GM12878 (cell line): ENCODE measurements around the gene TSPAN7. TPM values are rescaled to one million over a fixed set of nuclear protein-coding genes. Genes with fewer than 3 reads are reported as not detected.

Experiments used
- ATAC-seq: fragments of 200-7000 bp; cut with Tn5 transposase; 3 replicates; pipeline ENCODE4 v1.9.1; 2020; ENCODE audit warnings: mild to moderate bottlenecking, moderate library complexity
- BruUV-seq: library from RNA; stranded (reverse); fragments of 400-500 nt; replicated peaks from 2 replicates; lab custom pipeline; 2021; lab: Mats Ljungman, UMichigan
- CTCF ChIA-PET: fragments of 300-600 bp; sonication (Branson Sonifier 250); formaldehyde crosslinking; extraction: SDS; loops from one replicate; lab custom pipeline; 2021; ENCODE audit warnings: inconsistent platforms; lab: Yijun Ruan, JAX
- POLR2A ChIA-PET: fragments of 350-600 bp; formaldehyde crosslinking; extraction: SDS; loops from one replicate; lab custom pipeline; 2021; ENCODE audit warnings: inconsistent platforms; lab: Charles Lee
- RAD21 ChIA-PET: fragments of 300-600 bp; sonication (Branson Sonifier 250); formaldehyde crosslinking; loops from one replicate; lab custom pipeline; 2023; ENCODE audit warnings: antibody characterized with exemption; ENCODE audit not compliant: unreplicated experiment; lab: Charles Lee
- SMC1A ChIA-PET: fragments of 300-600 bp; sonication (Branson Sonifier 250); formaldehyde crosslinking; loops from one replicate; lab custom pipeline; 2023; ENCODE audit not compliant: unreplicated experiment, uncharacterized antibody; lab: Charles Lee
- DNase-seq: peaks from one replicate; pipeline ENCODE4 v3.0.0-alpha.2; 2011; ENCODE audit warnings: low read depth, low spot score
- FAIRE-seq: peaks from 3 replicates; lab custom pipeline; 2011; peaks lifted over from hg19 to GRCh38; lab: Jason Lieb, UNC
- H2AFZ ChIP-seq: 2 replicates; pipeline ENCODE4 v1.6.0; 2011; ENCODE audit warnings: low read depth, low read length, control low read depth; ENCODE audit not compliant: control insufficient read depth
- H3K27ac ChIP-seq: 2 replicates; pipeline ENCODE4 v1.5.1; 2011; ENCODE audit warnings: control low read depth; ENCODE audit not compliant: control insufficient read depth, insufficient read depth
- H3K27me3 ChIP-seq, 2 experiments: replicated peaks in 1 of 2; 2 replicates each; pipeline versions ENCODE4 v1.6.0 to v1.6.1; 2011; ENCODE audit warnings: low read length in 1 of 2; ENCODE audit not compliant: control insufficient read depth in 2 of 2, insufficient read depth in 2 of 2
- H3K36me3 ChIP-seq, 2 experiments: 2 replicates each; pipeline ENCODE4 v1.5.1; 2011; ENCODE audit warnings: low read length in 1 of 2; ENCODE audit not compliant: control insufficient read depth in 2 of 2, insufficient read depth in 2 of 2
- H3K4me1 ChIP-seq: 2 replicates; pipeline ENCODE4 v1.6.1; 2011; ENCODE audit warnings: mild to moderate bottlenecking, low read length, moderate library complexity, mixed read lengths; ENCODE audit not compliant: control insufficient read depth, insufficient read depth
- H3K4me2 ChIP-seq: 2 replicates; pipeline ENCODE4 v1.6.0; 2011; ENCODE audit warnings: control low read depth; ENCODE audit not compliant: control insufficient read depth, insufficient read depth
- H3K4me3 ChIP-seq: fragments of 200-600 bp; sonication (generic); 2 replicates; pipeline ENCODE4 v1.5.1; 2016
- H3K79me2 ChIP-seq: 2 replicates; pipeline ENCODE4 v1.6.0; 2011; ENCODE audit warnings: low read length; ENCODE audit not compliant: control insufficient read depth, insufficient read depth
- H3K9ac ChIP-seq: 2 replicates; pipeline ENCODE4 v1.8.0; 2011; ENCODE audit warnings: low read length, control low read depth, mixed read lengths; ENCODE audit not compliant: control insufficient read depth, insufficient read depth
- H3K9me3 ChIP-seq: replicated peaks from 3 replicates; pipeline ENCODE4 v1.5.1; 2011; ENCODE audit warnings: mild to moderate bottlenecking, low read length; ENCODE audit not compliant: control insufficient read depth, insufficient read depth
- H4K20me1 ChIP-seq: 2 replicates; pipeline ENCODE4 v1.6.0; 2011; ENCODE audit not compliant: control insufficient read depth, insufficient read depth
- BCL3 ChIP-seq: IDR thresholded peaks from 2 replicates; pipeline ENCODE4 v1.6.1; 2011; ENCODE audit warnings: borderline replicate concordance, low read depth, mild to moderate bottlenecking, moderate library complexity, low read length; ENCODE audit not compliant: insufficient read depth, poor library complexity, severe bottlenecking
- CHD4 ChIP-seq: fragments of 200-600 bp; sonication (generic); IDR thresholded peaks from 2 replicates; pipeline ENCODE4 v1.6.1; 2016; ENCODE audit warnings: mild to moderate bottlenecking
- DPF2 ChIP-seq: fragments of 450-650 bp; IDR thresholded peaks from 2 replicates; pipeline ENCODE4 v1.6.1; 2017; ENCODE audit warnings: mild to moderate bottlenecking
- E2F4 ChIP-seq: IDR thresholded peaks from 2 replicates; pipeline ENCODE4 v1.6.1; 2012; ENCODE audit warnings: low read depth, low read length, improper control_type of control experiment
- EZH2 ChIP-seq: IDR thresholded peaks from 2 replicates; pipeline ENCODE4 v1.6.1; 2012; ENCODE audit warnings: low read depth, mild to moderate bottlenecking, control low read depth, inconsistent platforms, low read length, borderline replicate concordance; ENCODE audit not compliant: control insufficient read depth
- HCFC1 ChIP-seq: fragments of 150-350 bp; IDR thresholded peaks from 2 replicates; pipeline ENCODE4 v1.6.1; 2014; ENCODE audit warnings: low read length
- IRF4 ChIP-seq: IDR thresholded peaks from 2 replicates; pipeline ENCODE4 v1.6.1; 2011; ENCODE audit warnings: low read depth, low read length
- LARP7 ChIP-seq: fragments of 450-650 bp; IDR thresholded peaks from 2 replicates; pipeline ENCODE4 v1.6.1; 2017; ENCODE audit warnings: mild to moderate bottlenecking
- NRF1 ChIP-seq: conservative IDR thresholded peaks from 2 replicates; pipeline ENCODE4 v1.6.1; 2011; ENCODE audit warnings: mild to moderate bottlenecking, low read depth, low read length, improper control_type of control experiment
- POLR2AphosphoS2 ChIP-seq: IDR thresholded peaks from 2 replicates; pipeline ENCODE4 v1.6.1; 2011; ENCODE audit warnings: low read depth, mild to moderate bottlenecking, low read length, improper control_type of control experiment, moderate library complexity
- SMAD5 ChIP-seq: IDR thresholded peaks from 2 replicates; pipeline ENCODE4 v1.6.1; 2016; ENCODE audit warnings: antibody characterized with exemption, low read depth
- STAT1 ChIP-seq: fragments of 450-650 bp; conservative IDR thresholded peaks from 2 replicates; pipeline ENCODE4 v1.6.1; 2014; ENCODE audit warnings: antibody characterized with exemption, mild to moderate bottlenecking
- ZBED1 ChIP-seq: IDR thresholded peaks from 2 replicates; pipeline ENCODE4 v1.6.1; 2016; ENCODE audit warnings: borderline replicate concordance
- ZBTB33 ChIP-seq: fragments of 450-650 bp; IDR thresholded peaks from 2 replicates; pipeline ENCODE4 v1.6.1; 2017; ENCODE audit warnings: mild to moderate bottlenecking
- ZNF217 ChIP-seq: fragments of 450-650 bp; IDR thresholded peaks from 2 replicates; pipeline ENCODE4 v1.6.1; 2017; ENCODE audit warnings: antibody characterized with exemption, mild to moderate bottlenecking
- ZNF622 ChIP-seq: fragments of 450-650 bp; IDR thresholded peaks from 2 replicates; pipeline ENCODE4 v1.6.1; 2017; ENCODE audit warnings: mild to moderate bottlenecking, inconsistent platforms
- ZSCAN29 ChIP-seq: fragments of 450-650 bp; IDR thresholded peaks from 2 replicates; pipeline ENCODE4 v1.6.1; 2017; ENCODE audit warnings: mild to moderate bottlenecking, moderate library complexity
- WGBS: methylation state at CpG from one replicate; pipeline ENCODE4 v1.1.6; 2016; ENCODE audit warnings: low lambda C conversion rate; ENCODE audit not compliant: insufficient replicate concordance, insufficient coverage; ENCODE audit errors: missing lambda C conversion rate; 5-methylcytosine and 5-hydroxymethylcytosine counted together
- in situ Hi-C: fragments of 300-500 bp; cut with MboI; formaldehyde crosslinking; loops from 9 replicates; pipeline ENCODE4 v1.14.3; 2018; ENCODE audit warnings: mixed read lengths
- intact Hi-C: fragments of 100-400 bp; cut with micrococcal nuclease; formaldehyde crosslinking; loops from one replicate; pipeline ENCODE4 v1.14.2; 2022; ENCODE audit not compliant: unreplicated experiment
- polyA plus RNA-seq, 11 experiments: library from polyadenylated mRNA; depleted of rRNA in 4 of 11; unstranded in 6 of 11; stranded (reverse) in 5 of 11; fragments of >200 nt; fragmentation: Nextera tagmentation in 4 of 11; fragmentation: Illumina TruSeq in 1 of 11; extraction: Ambion mirVana in 4 of 11; extraction: Trizol in 1 of 11; gene quantifications; 1 replicate in 1 of 11; 2 replicates in 10 of 11; pipeline versions ENCODE4 v1.2.1 to v1.2.3, GENCODE V29; 2011 to 2016; ENCODE audit warnings: inconsistent platforms in 2 of 11, missing spikeins in 2 of 11, low read depth in 1 of 11
- total RNA-seq, 4 experiments: library from RNA; depleted of rRNA in 3 of 4; stranded (reverse); fragments of >200 nt in 3 of 4; fragmentation: Illumina TruSeq in 1 of 4; extraction: Trizol in 1 of 4; gene quantifications; 2 replicates each; pipeline versions ENCODE4 v1.2.1 to v1.2.3, GENCODE V29; 2013 to 2021

TSPAN7 gene
- total and polyA plus RNA-seq, 10 of the 15 experiments (the other 5 are each of a cell fraction or from before 2014, with no cell fraction given): 0.04 to 0.77 (median 0.14) TPM; not detected in 4

- H3K27me3 ChIP-seq: no peaks in the 10 kb centered on the region
- BruUV-seq: no TSS peak
- WGBS: 14% methylated on average over 3 of the region's 3 CpGs
- H3K9me3 ChIP-seq: no peaks in the 10 kb centered on the region
- DNase-seq (no peak), ATAC-seq (no peak), FAIRE-seq (no peak)
- ChIA-PET CTCF (interaction anchor here (0.9 kb wide), 1 partner anchor 9 kb away, joined by 3 read pairs; no protein-coding TSS in a partner anchor), SMC1A (interaction anchor here (0.7 kb wide), 1 partner anchor 258 kb away, joined by 3 read pairs; no protein-coding TSS in a partner anchor), POLR2A (no interaction called here), RAD21 (no interaction called here)
- no peaks in the 10 kb centered on the region for H3K36me3 ChIP-seq
- H3K4me3 ChIP-seq: no peak overlapping the region
- H3K4me1 ChIP-seq: no peaks in the 10 kb centered on the region
- H3K9ac ChIP-seq: no peak overlapping the region
- no peaks in the 10 kb centered on the region for H4K20me1 ChIP-seq
- H2AFZ ChIP-seq: no peak overlapping the region
- TF ChIP-seq ZSCAN29 (no peak), IRF4 (no peak), LARP7 (no peak), ZNF622 (no peak), ZNF217 (no peak), NRF1 (no peak), STAT1 (no peak), SMAD5 (no peak), E2F4 (no peak), EZH2 (no peak), POLR2AphosphoS2 (no peak), CHD4 (no peak), BCL3 (no peak), HCFC1 (no peak), ZBTB33 (no peak), DPF2 (no peak), ZBED1 (no peak)
- intact Hi-C loops (no loop called here), in situ Hi-C loops (no loop called here)
- H3K4me2 ChIP-seq: no peak overlapping the region
- no peak overlapping the region for H3K27ac ChIP-seq
- H3K79me2 ChIP-seq: no peaks in the 10 kb centered on the region
Observed at GRCh38 chrX:38727668-38728067, 166.3 kb downstream of the TSPAN7 start.
